ENCODE results near the gene WAPL. TPM values are rescaled to one million over a fixed set of nuclear protein-coding genes. Genes with fewer than 3 reads are reported as not detected.

WAPL gene
- total and polyA plus RNA-seq, 2 of the 13 experiments (the other 11 are each of a cell fraction or from before 2014, with no cell fraction given) = 13.2 to 43.5 TPM

DNA sequence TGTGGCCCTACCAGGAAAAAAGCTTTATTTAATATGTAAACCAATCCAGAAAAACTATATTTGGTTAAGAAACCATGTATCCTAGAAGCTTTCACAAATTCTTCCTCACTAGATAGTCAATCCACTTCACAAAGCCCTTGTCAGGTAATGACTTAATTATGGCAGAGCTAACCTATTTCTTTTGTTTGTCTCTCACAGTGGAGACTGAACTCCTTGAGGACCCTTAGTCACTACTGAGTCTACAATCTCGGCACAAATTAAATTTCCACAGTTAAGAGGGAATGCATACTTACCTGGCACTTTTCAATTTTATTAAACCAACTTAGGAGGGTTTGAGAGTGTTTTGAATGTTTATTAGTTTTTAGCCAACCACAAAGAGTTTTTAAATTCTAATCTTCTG is 23.0 kb downstream of the WAPL start:
- CTCF ChIA-PET (ENCODE audit: low intra/inter-chr PET ratio, low total read pairs) = no interaction called here
- no TSS peak for BruUV-seq (replicated peaks)
- H3K27ac ChIP-seq (ENCODE audit: extremely low read length, insufficient read depth, low read length) = no peak overlapping the region

More for the DNA sequence above, 23.0 kb downstream of the WAPL start:
- TF ChIP-seq, protein P1, sequence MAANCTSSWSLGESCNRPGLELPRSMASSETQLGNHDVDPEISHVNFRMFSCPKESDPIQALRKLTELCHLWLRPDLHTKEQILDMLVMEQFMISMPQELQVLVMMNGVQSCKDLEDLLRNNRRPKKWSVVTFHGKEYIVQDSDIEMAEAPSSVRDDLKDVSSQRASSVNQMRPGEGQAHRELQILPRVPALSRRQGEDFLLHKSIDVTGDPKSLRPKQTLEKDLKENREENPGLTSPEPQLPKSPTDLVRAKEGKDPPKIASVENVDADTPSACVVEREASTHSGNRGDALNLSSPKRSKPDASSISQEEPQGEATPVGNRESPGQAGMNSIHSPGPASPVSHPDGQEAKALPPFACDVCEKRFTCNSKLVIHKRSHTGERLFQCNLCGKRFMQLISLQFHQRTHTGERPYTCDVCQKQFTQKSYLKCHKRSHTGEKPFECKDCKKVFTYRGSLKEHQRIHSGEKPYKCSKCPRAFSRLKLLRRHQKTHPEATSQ (CRISPR knock-in tag; IDR thresholded peaks at IDR 0.05; ENCODE audit: borderline replicate concordance) = no peak
- TF ChIP-seq XBP1 (CRISPR knock-in tag; IDR thresholded peaks at IDR 0.05) = no peak
- TF ChIP-seq CBX2 (IDR thresholded peaks at IDR 0.05; ENCODE audit: low read depth, low read length) = no peak
- TF ChIP-seq CBX2 (CRISPR knock-in tag; IDR thresholded peaks at IDR 0.05; ENCODE audit: low read depth) = no peak
- TF ChIP-seq ZNF883 (CRISPR knock-in tag; IDR thresholded peaks at IDR 0.05; ENCODE audit: not compliant biosample characterization) = no peak
- no peak for TF ChIP-seq MXI1 (IDR thresholded peaks at IDR 0.05; ENCODE audit: borderline replicate concordance, low read depth, low read length)
- no peak for TF ChIP-seq ZNF253 (CRISPR knock-in tag; IDR thresholded peaks at IDR 0.05; ENCODE audit: borderline replicate concordance)
- TF ChIP-seq SIN3A (IDR thresholded peaks at IDR 0.05; ENCODE audit: borderline replicate concordance, low read depth, low read length) = no peak
- TF ChIP-seq ZNF34 (CRISPR knock-in tag; IDR thresholded peaks at IDR 0.05; ENCODE audit: borderline replicate concordance) = no peak
- no peak for TF ChIP-seq JUN (CRISPR knock-in tag; IDR thresholded peaks at IDR 0.05)
- TF ChIP-seq REXO4 (CRISPR knock-in tag; IDR thresholded peaks at IDR 0.05; ENCODE audit: borderline replicate concordance) = no peak
- no peak for TF ChIP-seq HINFP (CRISPR knock-in tag; IDR thresholded peaks at IDR 0.05; ENCODE audit: low read depth)
- DNase-seq (ENCODE audit: low spot score) (no peak), ATAC-seq (no peak), FAIRE-seq (no peak)
- no peak overlapping the region for H3K4me2 ChIP-seq (ENCODE audit: low read depth, low read length)
- H3K36me3 ChIP-seq (replicated peaks in 1 of 2; ENCODE audit: control insufficient read depth in 1 of 2, insufficient read depth in 2 of 2, low read length in 2 of 2) = peaks cover 19 to 76% of the 10 kb centered on the region in 2 experiments
- H4K20me1 ChIP-seq (ENCODE audit: insufficient read depth, low read length) = peaks cover 12% of the 10 kb centered on the region
- peaks cover 17% of the 10 kb centered on the region; the same call in 1 of the 2 replicates for H3K4me1 ChIP-seq (ENCODE audit: insufficient read depth, low read length)
- H3K4me3 ChIP-seq (replicated peaks in 1 of 3; ENCODE audit: insufficient read depth in 1 of 3, low read depth in 2 of 3, low read length in 3 of 3) = no peak overlapping the region
- no peak overlapping the region for H2AFZ ChIP-seq (ENCODE audit: low read length)
- intact Hi-C loops (cut with micrococcal nuclease; ENCODE audit: unreplicated experiment) (no loop called here), in situ Hi-C loops (cut with HindIII; ENCODE audit: extremely low pct_ligation_motif_present, low pct_unique_long_range_greater_than_20kb) (no loop called here)
- H3K9me3 ChIP-seq (ENCODE audit: low read length) = no peaks in the 10 kb centered on the region
- POLR2A ChIA-PET = no interaction called here
- H3K79me2 ChIP-seq (ENCODE audit: insufficient read depth, low read length) = peaks cover 54% of the 10 kb centered on the region
- no peaks in the 10 kb centered on the region for H3K27me3 ChIP-seq (ENCODE audit: control insufficient read depth in 1 of 2, insufficient read depth in 2 of 2, low read length in 2 of 2)
- 96% methylated on average over 1 of the region's 1 CpG for WGBS (ENCODE audit: low lambda C conversion rate)
- H3K9ac ChIP-seq (ENCODE audit: insufficient read depth, low read depth, low read length) = no peak overlapping the region
